ENCODE measurements around the gene DZIP1.

Gene DZIP1

GRCh38 chr13:95642999-95643398 lies 1.5 kb downstream of the DZIP1 start:
- peak; percentile 19 for DNase-seq

- peak; percentile 59 for DNase-seq
Observed at GRCh38 chr13:95642028-95642621, 2.4 kb downstream of the DZIP1 start.

DNA sequence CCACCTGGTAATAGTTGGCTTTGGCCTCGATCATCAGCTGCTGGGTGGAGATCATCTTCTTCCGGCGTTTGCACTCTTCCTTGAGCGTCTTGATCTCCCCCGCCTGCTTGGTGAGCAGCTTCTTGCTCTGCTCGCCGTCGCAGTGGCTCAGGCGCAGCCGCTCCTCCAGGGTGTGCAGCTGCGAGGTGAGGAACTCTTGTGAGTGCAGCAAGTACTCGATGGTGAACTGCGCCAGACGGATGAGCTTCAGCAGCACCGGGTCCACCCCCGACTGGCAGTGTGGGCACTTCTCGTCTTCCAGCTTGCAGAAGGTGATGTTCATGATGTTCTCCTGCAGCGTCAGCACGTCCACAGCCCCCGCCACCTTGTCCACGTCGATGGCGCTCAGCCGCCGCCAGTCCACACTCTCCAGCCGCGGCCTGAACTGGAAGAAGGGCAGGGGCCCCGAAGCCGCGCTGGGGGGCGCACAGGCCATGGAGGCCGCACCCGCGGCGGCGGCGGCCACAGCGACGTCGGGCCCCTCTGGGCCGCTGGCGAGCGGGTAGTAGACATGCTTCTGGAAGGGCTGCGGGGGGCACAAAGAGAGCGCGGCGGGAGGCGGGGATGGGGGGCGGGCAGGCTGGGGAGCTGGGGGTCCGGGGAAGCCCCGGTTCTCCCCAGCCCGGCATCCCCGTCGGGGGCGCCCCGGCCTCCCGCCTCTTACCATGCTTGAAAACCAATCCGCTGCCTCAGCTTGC lies 3.0 kb downstream of the DZIP1 start:
- DNase-seq: no peak

GRCh38 chr13:95636853-95637252 lies 7.7 kb downstream of the DZIP1 start:
- DNase-seq: no peak

DNA sequence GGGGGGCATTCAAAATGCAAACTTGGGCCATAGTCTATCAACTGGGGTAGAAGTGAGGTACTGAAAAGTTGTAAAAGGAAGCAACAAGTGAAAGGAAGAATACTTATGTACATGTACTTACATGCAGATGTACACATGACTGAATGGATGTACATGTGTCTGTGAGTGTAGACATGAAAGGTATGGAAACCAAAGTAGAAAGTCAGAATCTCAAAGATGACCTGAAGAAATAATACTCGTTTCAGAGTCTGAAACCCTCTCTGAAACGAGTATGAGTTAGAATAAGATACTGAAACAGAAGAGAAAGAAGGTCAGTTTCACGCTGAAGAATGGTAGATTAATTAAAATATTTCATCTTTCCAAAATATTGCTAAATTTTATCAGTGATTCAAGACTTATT lies 13.9 kb downstream of the DZIP1 start:
- DNase-seq: no peak

DNA sequence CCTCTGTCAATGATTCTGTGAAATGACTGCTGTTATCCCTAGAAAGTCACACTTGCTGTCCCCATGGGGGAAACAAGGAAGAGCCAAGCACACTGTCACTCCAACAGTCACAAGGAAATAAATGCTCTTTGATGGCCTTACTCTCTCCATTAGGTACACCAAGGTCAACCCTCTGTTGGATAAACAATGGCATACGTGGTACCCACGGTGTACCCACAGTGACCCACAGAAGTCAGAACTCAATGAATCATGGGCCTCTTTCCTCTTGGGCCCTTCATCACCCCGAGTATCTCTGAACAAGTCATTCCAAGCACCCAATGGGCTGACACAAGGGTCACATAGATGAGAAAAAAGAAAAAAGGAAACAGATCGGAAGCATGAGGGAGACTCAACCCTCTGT lies 15.4 kb downstream of the DZIP1 start:
- no peak for DNase-seq

DNA sequence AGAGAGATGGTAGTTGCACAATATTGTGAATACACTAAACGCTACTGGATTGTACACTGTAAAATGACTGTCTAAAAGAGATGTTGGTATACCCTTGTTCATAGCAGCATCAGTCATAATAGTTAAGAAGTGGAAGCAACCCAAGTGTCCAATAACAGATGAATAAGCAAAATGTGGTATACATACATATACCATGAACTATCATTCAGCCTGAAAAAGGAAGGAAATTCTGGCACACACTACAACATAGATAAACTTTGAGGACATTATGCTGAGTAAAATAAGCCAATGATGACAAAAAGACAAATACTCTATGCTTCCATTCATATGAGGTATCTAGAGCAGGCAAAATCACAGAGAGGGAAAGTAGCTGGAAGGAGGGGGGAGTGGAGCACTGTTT lies 16.0 kb downstream of the DZIP1 start:
- no peak for DNase-seq

GRCh38 chr13:95627590-95627989 lies 16.9 kb downstream of the DZIP1 start:
- DNase-seq: peak; percentile 70

GRCh38 chr13:95626768-95627167 lies 17.7 kb downstream of the DZIP1 start:
- no peak for DNase-seq

DNA sequence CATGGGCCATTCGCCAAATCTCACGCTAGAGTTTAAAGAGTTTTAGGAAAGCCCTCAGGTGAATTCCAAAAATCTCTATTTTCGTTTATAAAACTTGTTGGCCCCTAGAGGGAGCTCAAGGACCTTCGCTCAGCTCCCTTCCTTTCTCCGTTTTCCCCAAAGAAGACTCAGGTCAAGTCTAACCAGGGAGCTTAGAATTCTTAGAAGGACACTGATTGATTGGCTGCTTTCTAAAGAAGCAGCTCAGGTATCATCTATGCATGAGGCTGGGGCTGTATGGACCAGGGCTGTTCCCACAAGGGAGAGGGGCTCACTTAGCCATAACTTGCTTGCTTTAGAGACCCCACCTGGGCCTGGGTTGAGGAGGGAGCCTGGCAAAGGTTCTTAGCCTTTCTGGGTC lies 20.5 kb downstream of the DZIP1 start:
- DNase-seq: peak; percentile 57

GRCh38 chr13:95623141-95623540 lies 21.4 kb downstream of the DZIP1 start:
- DNase-seq: no peak

DNA sequence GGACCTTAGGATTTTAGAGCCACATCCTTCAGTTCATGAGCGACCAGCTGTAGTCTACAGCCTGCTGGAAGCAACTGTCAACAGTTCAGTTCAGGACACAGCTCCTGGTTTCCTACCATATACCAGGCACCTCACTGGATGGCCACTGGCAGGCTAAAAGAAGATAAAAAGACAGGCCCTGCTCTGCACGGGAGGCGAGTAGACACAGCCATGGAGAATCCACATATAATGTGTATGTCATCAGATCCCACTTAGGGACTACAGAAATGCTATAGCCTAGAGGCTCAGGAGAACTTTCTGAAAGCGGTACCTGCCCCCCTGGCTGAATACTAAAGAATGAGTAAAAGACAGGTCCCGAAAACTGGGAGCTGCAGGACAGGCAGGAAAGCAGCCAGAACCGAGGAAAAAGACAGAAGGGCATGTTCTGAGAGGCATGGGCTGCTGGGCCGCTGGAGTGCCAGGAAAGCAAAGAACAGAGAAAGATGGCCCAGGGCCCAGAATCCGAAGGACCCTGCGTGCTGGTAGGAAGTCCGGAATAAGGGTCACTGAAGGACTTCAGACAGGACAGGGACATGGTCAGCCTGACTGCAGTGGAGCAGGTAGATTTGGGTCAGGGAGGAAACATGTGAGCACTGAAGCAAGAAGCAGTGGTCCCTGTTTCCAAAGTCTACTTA lies 23.5 kb downstream of the DZIP1 start:
- DNase-seq: no peak

- DNase-seq: no peak
Observed at GRCh38 chr13:95620030-95620824, 24.3 kb downstream of the DZIP1 start.

DNA sequence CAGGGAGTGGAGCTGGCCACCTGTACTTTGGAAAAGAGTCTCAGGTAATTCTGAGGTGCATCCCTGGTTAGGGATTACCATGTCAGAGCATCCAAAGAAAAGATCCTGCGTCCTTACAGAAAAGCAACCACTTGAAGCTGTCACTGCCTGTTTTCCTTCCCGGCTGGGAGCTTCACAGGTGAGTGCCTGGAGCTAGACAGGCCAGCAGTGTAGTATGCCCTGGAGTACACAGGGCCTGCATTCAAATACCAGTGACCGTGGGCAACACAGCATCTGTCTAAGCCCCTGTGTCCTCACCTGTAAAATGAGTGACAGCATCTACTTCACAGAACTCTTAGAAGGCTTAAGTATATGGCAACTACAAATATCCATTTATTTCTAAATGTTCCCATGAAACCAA lies 29.0 kb downstream of the DZIP1 start:
- DNase-seq: no peak

GRCh38 chr13:95614641-95615245 lies 29.8 kb downstream of the DZIP1 start:
- no peak for DNase-seq

GRCh38 chr13:95608640-95609323 lies 35.7 kb downstream of the DZIP1 start:
- DNase-seq: no peak

- DNase-seq: peak; percentile 46
Observed at GRCh38 chr13:95607366-95607765, 37.1 kb downstream of the DZIP1 start.

DNA sequence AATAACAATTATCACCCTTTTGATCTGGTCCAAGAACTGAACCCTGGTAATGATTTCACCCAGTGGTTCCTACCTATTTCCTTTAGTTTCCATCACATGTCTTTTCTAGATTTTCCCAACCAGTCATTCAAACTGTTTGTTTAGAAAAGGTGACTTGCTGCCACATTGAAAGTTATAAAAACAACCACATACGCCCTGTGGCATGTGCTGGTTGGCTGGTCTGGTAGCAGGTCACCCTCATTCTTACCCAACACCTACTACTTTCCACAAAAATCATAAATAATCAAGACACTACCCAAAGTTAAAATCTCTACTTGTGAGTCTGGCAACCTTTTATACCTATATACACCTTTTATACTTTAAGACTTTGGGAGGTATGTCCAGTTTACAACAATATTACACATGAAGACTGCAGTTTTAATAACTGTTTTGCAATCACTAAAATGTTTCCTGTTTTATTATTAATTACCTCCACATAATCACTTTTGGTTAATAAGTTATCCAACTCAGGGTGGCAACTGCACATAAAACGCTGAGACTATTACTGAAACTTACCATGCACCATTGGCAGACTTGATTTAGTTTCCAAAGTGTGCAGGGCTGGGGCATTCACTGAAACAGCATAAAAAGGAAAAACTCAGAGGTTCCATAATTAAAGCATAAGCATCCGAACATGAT lies 38.9 kb downstream of the DZIP1 start:
- no peak for DNase-seq

- peak; percentile 30 for DNase-seq
Observed at GRCh38 chr13:95604556-95604915, 40.0 kb downstream of the DZIP1 start.

GRCh38 chr13:95603887-95604555 lies 40.5 kb downstream of the DZIP1 start:
- no peak for DNase-seq

DNA sequence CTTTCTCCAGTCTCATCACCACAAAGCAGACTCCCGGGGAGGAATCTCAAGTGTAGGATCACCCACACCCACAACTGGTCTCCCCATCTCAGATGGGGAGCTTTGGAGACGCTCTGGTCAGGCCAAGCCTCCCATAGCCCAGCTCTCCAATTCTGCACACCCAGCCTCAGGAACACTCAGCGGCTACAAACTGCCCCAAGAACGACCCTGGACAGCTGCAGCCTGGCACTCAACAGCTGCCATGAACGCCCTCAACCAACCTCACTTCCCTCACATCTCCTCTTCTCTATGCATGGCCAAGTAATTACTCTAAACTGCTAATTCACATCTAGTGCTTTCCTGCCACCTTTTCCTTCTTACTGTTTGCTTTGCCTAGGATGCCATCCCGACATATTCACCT lies 42.6 kb downstream of the DZIP1 start:
- no peak for DNase-seq

Measured in fibroblast of skin of back (primary cell).